ENCODE data around the gene NOL3. TPM values are rescaled to one million over a fixed set of nuclear protein-coding genes. Genes with fewer than 3 reads are reported as not detected.

Gene NOL3
- total RNA-seq, 1 donor from 2014 or later = 10.9 TPM

DNA sequence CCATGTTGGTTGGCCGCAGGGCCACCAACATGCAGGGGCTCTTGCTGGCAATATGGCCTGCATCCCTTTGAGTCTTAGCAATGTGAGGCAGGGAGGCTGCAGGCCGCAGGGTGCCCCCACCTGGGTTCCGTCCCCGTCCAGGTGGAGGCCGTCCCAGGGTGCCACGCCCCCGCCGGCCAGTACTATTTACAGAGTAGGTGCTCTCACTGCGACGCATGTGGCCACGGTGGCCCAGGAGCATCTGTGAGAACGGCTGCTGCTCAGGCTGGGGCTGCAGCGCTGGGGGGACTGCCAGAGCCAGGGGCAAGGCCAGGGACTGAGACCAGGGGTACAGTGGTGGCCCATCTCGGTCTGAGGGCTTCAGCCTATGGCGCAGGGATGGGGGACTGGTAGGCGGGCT is 9.8 kb downstream of the NOL3 start:
- no peak for TF ChIP-seq EZH2 (IDR thresholded peaks at IDR 0.05; ENCODE audit: insufficient read depth, low read length)
- TF ChIP-seq, protein P1, sequence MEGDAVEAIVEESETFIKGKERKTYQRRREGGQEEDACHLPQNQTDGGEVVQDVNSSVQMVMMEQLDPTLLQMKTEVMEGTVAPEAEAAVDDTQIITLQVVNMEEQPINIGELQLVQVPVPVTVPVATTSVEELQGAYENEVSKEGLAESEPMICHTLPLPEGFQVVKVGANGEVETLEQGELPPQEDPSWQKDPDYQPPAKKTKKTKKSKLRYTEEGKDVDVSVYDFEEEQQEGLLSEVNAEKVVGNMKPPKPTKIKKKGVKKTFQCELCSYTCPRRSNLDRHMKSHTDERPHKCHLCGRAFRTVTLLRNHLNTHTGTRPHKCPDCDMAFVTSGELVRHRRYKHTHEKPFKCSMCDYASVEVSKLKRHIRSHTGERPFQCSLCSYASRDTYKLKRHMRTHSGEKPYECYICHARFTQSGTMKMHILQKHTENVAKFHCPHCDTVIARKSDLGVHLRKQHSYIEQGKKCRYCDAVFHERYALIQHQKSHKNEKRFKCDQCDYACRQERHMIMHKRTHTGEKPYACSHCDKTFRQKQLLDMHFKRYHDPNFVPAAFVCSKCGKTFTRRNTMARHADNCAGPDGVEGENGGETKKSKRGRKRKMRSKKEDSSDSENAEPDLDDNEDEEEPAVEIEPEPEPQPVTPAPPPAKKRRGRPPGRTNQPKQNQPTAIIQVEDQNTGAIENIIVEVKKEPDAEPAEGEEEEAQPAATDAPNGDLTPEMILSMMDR (IDR thresholded peaks at IDR 0.05; ENCODE audit: insufficient read depth, low read depth, low read length) = no peak
- H3K79me2 ChIP-seq (ENCODE audit: insufficient read depth, low read length) = peaks cover 23% of the 10 kb centered on the region
- peaks cover 3% of the 10 kb centered on the region for H3K4me1 Mint-ChIP-seq (ENCODE audit: low read depth, unreplicated experiment)
- H3K9me3 Mint-ChIP-seq (ENCODE audit: unreplicated experiment) = peaks cover 2% of the 10 kb centered on the region
- peaks cover 66% of the 10 kb centered on the region for H4K20me1 ChIP-seq (ENCODE audit: insufficient read depth, low read length)
- H3K36me3 Mint-ChIP-seq (ENCODE audit: low read depth, unreplicated experiment) = peaks cover 16% of the 10 kb centered on the region
- no peak for FAIRE-seq
- no peaks in the 10 kb centered on the region for H3K27me3 ChIP-seq (ENCODE audit: insufficient read depth, low read length)
- H2AFZ ChIP-seq (ENCODE audit: low read depth, low read length) = no peak overlapping the region
- peaks cover 14% of the 10 kb centered on the region for H3K27me3 Mint-ChIP-seq (ENCODE audit: low read depth, unreplicated experiment)
- H3K36me3 ChIP-seq (ENCODE audit: insufficient read depth, low read length) = no peaks in the 10 kb centered on the region
- no peak overlapping the region for H3K4me2 ChIP-seq (ENCODE audit: low read length)
- no peak overlapping the region for H3K27ac ChIP-seq (ENCODE audit: low read depth, low read length)
- no peak overlapping the region for H3K4me3 Mint-ChIP-seq (ENCODE audit: unreplicated experiment)
- H3K27ac Mint-ChIP-seq (ENCODE audit: unreplicated experiment) = no peak overlapping the region
- H3K4me3 ChIP-seq (ENCODE audit: insufficient read depth, low read depth, low read length) = no peak overlapping the region
- H3K9ac ChIP-seq (ENCODE audit: low read length) = no peak overlapping the region
- no peak for DNase-seq (ENCODE audit: low read depth)
- no peaks in the 10 kb centered on the region for H3K9me3 ChIP-seq (ENCODE audit: insufficient read depth, low read depth, low read length)
- H3K4me1 ChIP-seq (ENCODE audit: insufficient read depth, low read length) = peaks cover 32% of the 10 kb centered on the region

- H3K27ac Mint-ChIP-seq (ENCODE audit: unreplicated experiment) = no peak overlapping the region
- peaks cover 10% of the 10 kb centered on the region for H3K4me1 Mint-ChIP-seq (ENCODE audit: low read depth, unreplicated experiment)
- TF ChIP-seq, protein P1 (IDR thresholded peaks at IDR 0.05; ENCODE audit: insufficient read depth, low read depth, low read length) = no peak
- no peak for TF ChIP-seq EZH2 (IDR thresholded peaks at IDR 0.05; ENCODE audit: insufficient read depth, low read length)
- FAIRE-seq (no peak), DNase-seq (ENCODE audit: low read depth) (peak; percentile 79)
- H3K27me3 ChIP-seq (ENCODE audit: insufficient read depth, low read length) = no peaks in the 10 kb centered on the region
- no peak overlapping the region for H2AFZ ChIP-seq (ENCODE audit: low read depth, low read length)
- H3K79me2 ChIP-seq (ENCODE audit: insufficient read depth, low read length) = peaks cover 23% of the 10 kb centered on the region
- no peaks in the 10 kb centered on the region for H3K9me3 ChIP-seq (ENCODE audit: insufficient read depth, low read depth, low read length)
- H3K27me3 Mint-ChIP-seq (ENCODE audit: low read depth, unreplicated experiment) = peaks cover 14% of the 10 kb centered on the region
- H3K4me2 ChIP-seq (ENCODE audit: low read length) = peak overlapping the region; percentile 64
- H3K4me3 ChIP-seq (ENCODE audit: insufficient read depth, low read depth, low read length) = no peak overlapping the region
- H3K4me3 Mint-ChIP-seq (ENCODE audit: unreplicated experiment) = no peak overlapping the region
- peaks cover 12% of the 10 kb centered on the region for H3K36me3 Mint-ChIP-seq (ENCODE audit: low read depth, unreplicated experiment)
- H4K20me1 ChIP-seq (ENCODE audit: insufficient read depth, low read length) = peaks cover 71% of the 10 kb centered on the region
- H3K9ac ChIP-seq (ENCODE audit: low read length) = no peak overlapping the region
- H3K4me1 ChIP-seq (ENCODE audit: insufficient read depth, low read length) = peaks cover 33% of the 10 kb centered on the region
- H3K27ac ChIP-seq (ENCODE audit: low read depth, low read length) = no peak overlapping the region
- H3K36me3 ChIP-seq (ENCODE audit: insufficient read depth, low read length) = no peaks in the 10 kb centered on the region
- H3K9me3 Mint-ChIP-seq (ENCODE audit: unreplicated experiment) = peaks cover 2% of the 10 kb centered on the region
Measured at GRCh38 chr16:67181346-67181745, 11.0 kb downstream of the NOL3 start.

DNA sequence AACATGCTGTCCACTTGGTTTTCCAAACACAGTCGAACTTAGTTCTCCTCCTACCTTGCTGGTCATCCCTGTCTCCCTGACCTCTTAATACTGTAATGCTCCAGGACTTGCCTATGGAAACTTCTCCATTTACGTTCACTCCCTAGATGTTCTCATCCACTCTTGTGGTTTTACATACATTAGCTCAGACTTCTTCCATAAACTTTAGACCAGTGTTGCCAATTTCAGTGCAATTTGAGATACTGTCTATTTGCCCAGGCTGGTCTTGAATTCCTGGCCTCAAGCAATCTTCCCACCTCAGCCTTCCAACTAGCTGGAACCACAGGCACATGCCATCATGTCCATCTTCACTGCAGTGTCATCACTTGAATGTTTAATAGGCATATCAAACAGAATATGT is 11.9 kb downstream of the NOL3 start:
- H3K9me3 Mint-ChIP-seq (ENCODE audit: unreplicated experiment) = peaks cover 2% of the 10 kb centered on the region
- Histone ChIP-seq H3K4me3 (ENCODE audit: insufficient read depth, low read depth, low read length) (no peak overlapping the region), H3K36me3 (ENCODE audit: insufficient read depth, low read length) (no peaks in the 10 kb centered on the region), H3K79me2 (ENCODE audit: insufficient read depth, low read length) (peaks cover 23% of the 10 kb centered on the region), H3K9me3 (ENCODE audit: insufficient read depth, low read depth, low read length) (no peaks in the 10 kb centered on the region), H3K27me3 (ENCODE audit: insufficient read depth, low read length) (no peaks in the 10 kb centered on the region), H3K4me2 (ENCODE audit: low read length) (peak overlapping the region; percentile 91), H3K4me1 (ENCODE audit: insufficient read depth, low read length) (peaks cover 33% of the 10 kb centered on the region), H3K9ac (ENCODE audit: low read length) (no peak overlapping the region), H4K20me1 (ENCODE audit: insufficient read depth, low read length) (peaks cover 68% of the 10 kb centered on the region), H3K27ac (ENCODE audit: low read depth, low read length) (no peak overlapping the region), H2AFZ (ENCODE audit: low read depth, low read length) (no peak overlapping the region)
- TF ChIP-seq, protein P1 (IDR thresholded peaks at IDR 0.05; ENCODE audit: insufficient read depth, low read depth, low read length) = no peak
- no peak for TF ChIP-seq EZH2 (IDR thresholded peaks at IDR 0.05; ENCODE audit: insufficient read depth, low read length)
- H3K27ac Mint-ChIP-seq (ENCODE audit: unreplicated experiment) = no peak overlapping the region
- peaks cover 8% of the 10 kb centered on the region for H3K36me3 Mint-ChIP-seq (ENCODE audit: low read depth, unreplicated experiment)
- peaks cover 14% of the 10 kb centered on the region for H3K4me1 Mint-ChIP-seq (ENCODE audit: low read depth, unreplicated experiment)
- H3K4me3 Mint-ChIP-seq (ENCODE audit: unreplicated experiment) = no peak overlapping the region
- H3K27me3 Mint-ChIP-seq (ENCODE audit: low read depth, unreplicated experiment) = peaks cover 11% of the 10 kb centered on the region
- DNase-seq (ENCODE audit: low read depth) (no peak), FAIRE-seq (no peak)
